ENCODE data around the gene RASSF8. TPM values are rescaled to one million over a fixed set of nuclear protein-coding genes. Genes with fewer than 3 reads are reported as not detected.
"Not testable (repeated sequence)": the region's sequence is repeated elsewhere in the genome, so short reads cannot be mapped to it uniquely, and the experiment has no call there.

RASSF8 gene
- total RNA-seq, 1 donor from 2014 or later: 132 TPM

DNA sequence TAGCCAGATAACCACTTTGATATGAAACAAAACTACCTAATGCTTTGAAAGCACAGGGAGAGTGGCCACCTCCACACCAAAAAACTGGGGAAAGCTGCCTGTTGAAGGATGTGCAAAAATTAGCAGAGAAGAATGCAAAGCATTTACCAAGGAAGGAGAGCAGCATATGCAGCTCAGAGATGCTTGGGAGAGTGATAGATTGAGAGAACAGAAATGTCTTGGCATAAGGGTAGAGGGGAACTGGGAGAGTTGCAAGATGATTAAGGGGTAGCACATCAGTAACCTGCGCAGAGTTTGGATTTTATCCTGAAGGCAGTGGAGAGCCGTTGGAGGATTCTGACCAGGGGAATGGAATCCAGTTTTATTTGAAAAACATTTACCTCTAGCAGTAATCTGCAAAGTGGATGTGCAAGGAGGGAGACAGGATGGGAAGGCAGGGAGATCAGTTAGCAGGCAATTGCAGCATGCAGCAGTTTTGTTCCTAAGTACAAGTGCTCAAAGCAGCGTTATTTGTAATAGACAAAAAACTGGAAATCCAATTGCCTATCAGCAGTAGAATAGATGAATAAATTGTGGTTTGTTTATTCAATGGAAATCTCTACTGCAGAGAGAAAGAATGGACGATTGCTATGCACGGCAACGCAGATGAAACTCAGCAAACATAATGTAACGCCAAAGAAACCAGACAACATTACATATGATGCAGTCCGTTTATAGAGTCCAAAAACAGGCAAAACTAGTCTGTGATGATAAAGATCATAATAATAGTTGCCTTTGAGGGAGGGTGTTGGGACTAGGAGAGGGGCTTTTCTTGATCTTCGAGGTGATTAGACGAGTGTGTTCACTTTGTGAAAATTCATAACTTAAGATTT, 84.9 kb downstream of the RASSF8 start:
- DNase-seq (ENCODE audit: low spot score) (no peak), ATAC-seq (no peak)
- intact Hi-C loops (cut with DNase I): no loop called here

DNA sequence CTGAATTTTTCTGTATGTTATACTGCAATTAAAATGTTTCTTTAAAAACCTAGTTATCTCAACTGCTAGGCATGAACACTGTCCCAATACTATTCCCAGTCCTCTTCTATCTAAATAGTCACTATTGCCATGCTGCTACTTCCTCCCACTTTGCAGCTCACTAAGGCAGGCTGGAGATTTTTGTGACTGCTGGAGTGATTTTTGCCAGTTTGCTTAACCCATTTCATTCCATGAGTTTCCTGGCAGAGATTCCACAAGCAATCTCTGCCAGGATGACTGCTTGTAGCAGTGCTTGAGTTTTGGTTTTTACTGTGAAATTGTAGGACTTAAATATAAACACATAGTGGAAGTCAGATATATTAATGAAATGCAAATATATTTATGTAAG, 85.5 kb downstream of the RASSF8 start:
- ATAC-seq (no peak), DNase-seq (ENCODE audit: low spot score) (no peak)
- intact Hi-C loops (cut with DNase I): no loop called here

DNA sequence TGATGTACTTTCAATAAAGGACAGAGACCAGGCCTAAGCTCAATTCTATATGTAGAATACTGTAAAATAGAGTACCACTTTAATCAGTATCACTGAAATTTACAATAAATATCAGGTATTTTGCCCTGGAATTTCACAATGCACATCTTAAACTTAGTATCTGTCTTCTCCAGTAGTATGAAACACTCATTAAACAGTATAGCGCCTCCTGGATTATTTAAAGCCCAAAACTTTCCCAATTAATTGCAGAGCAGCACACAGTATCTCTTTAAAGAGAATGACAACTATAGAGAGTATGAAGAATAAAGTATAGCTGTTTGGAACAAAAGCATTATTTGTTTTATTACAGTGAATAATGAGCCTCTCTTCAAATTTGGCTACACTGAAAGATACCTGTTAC, 86.1 kb downstream of the RASSF8 start:
- DNase-seq (ENCODE audit: low spot score) (no peak), ATAC-seq (no peak)
- intact Hi-C loops (cut with DNase I): no loop called here

DNA sequence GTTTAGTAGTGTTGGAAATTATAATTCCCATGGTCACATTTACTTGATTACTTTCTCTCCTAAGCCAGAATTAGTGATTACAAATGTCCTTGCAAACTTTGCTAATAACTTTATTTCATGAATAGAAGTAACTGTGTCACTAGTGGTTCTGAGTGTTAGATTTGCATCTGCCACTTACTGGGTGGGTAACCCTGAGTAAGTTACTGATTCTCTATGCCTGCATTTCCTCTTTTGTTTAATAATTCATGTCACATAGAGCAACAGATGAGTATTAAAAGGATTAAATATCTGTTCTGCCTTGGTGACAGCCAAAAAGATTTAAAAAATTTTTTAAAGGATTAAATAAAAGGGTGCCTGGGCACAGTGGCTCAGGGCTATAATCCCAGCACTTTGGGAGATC, 87.7 kb downstream of the RASSF8 start:
- intact Hi-C loops (cut with DNase I): no loop called here
- ATAC-seq (no peak), DNase-seq (ENCODE audit: low spot score) (no peak)

DNA sequence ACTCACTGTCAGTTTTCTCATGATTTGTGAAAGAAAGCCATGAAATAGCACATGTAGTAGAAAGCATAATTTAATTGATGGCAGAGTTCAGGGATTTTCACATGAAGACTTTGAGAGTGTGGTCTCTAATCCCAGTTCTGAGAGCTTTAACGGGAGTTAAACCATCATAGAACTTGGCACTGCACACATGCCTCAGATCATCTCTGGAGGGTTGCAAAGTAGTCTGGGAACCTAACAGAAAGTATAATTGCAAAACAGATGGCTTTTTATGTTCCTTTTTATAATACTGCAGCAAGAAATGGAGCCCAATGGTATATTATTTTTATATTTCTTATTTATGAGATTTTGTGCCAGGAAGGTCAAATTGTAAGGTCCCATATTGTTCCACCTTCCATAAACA, 88.4 kb downstream of the RASSF8 start:
- intact Hi-C loops (cut with DNase I): no loop called here
- ATAC-seq: peak; percentile 66
- DNase-seq (ENCODE audit: low spot score): no peak

DNA sequence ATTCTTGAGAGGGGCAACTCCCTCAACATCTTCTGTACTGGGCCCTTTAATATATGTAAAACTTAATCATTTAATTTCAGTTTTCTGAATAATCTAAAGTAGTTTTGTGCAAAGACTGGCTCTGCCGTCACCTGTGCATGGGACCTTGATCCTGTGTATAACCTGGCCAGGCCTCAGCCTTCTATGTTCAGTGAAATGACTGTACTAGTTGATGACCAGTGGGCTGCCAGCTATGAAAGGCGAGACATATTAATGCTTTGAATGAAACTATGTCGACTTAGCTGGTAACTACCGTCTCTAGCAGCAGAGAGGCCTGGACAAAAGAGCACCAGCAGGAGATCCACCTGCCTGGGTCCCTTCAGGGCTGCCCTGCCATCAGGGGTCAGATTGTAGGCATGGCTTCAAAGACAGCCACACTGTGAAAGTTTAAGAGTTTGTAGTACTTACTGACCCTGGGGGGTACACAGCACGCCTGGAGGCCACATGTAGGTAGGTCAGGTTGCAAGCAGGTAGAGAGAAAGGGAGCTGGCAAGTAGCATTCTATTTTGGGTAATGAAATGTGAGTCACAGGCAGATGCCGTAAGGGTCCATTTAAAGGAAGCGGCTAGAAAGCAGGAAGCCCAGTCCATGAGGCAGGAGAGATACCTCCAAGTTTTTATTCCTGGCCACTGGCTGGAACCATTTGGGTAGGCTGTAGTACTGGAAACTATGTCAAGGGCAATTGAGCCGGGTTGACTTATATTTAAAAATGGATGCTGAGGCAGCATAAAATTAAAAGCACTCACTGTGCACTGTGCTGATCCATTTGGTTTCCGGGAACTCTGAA, 89.1 kb downstream of the RASSF8 start:
- no peak for DNase-seq (ENCODE audit: low spot score)
- intact Hi-C loops (cut with DNase I): no loop called here
- ATAC-seq: no peak

DNA sequence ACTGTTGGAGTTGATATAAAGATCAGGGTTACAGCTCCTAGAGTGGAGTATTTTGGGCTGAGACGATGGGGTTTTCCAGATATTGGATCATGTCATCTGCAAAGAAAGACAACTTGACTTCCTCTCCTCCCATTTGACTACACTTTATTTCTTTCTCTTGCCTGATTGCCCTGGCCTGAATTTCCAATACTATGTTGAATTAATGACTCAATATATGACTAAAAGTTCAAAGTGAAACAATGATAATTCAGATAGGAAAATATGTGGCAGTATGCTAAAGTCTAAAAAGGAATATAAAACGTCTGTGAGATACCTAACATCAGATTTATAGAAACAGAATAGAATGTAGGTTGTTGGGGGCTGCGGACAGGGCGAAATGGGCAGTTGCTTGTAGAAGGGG, 94.2 kb downstream of the RASSF8 start:
- no peak for ATAC-seq
- intact Hi-C loops (cut with DNase I): no loop called here
- DNase-seq (ENCODE audit: low spot score): no peak

DNA sequence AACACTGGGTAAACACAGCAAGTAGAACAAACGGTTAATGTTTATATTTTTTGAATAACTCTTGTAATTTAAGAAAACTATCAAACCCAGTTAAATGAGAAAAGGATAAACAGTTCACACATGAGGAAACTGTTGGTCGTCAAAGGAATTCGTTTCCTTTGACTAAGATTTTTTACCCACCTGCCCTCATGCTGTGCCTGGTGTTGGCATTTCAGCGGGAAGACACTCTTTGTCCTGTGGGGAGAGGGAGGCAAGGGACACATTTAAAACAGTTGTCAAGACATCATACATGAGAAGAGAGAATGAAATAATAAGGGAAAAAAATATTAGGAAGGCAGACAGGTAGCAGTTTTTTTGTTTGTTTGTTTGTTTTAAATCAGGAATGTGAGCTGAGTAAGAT, 95.9 kb downstream of the RASSF8 start:
- no peak for DNase-seq (ENCODE audit: low spot score)
- intact Hi-C loops (cut with DNase I): no loop called here
- ATAC-seq: no peak

DNA sequence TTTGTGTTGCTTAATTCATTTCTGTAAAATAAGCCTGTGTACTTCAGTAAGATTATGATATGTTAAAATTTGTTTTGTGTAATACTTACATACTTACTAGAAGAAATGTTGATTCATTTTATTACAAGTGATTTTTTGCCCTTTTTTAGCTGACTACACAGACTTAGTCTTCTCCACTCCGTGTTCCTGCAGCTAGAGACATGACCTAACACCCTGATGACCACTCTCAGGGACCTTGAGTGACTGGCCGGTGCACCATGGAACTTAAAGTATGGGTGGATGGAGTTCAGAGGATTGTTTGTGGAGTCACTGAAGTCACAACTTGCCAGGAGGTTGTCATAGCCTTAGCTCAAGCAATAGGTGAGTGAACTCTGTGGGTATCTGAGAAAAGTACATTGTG, 96.6 kb downstream of the RASSF8 start:
- ATAC-seq (no peak), DNase-seq (ENCODE audit: low spot score) (no peak)
- intact Hi-C loops (cut with DNase I): no loop called here

DNA sequence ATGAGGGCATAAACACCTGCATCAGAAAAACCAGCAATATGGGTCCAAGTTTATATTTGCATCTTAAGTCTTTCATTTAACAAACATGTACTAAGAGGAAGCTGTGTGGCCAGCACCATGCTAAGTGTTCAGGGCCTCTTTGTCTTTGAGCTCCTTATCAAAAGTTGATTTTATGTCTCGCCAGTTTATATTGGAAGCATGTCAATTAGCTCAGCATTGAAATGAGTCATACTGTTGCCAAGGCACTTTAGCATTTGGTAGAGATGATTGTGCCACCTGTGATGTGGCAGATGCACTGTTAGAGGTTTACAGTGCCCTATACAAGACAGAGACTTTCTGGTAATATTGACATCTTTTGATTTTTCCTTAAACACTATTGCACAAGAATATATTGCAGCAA, 97.9 kb downstream of the RASSF8 start:
- ATAC-seq: no peak
- intact Hi-C loops (cut with DNase I): no loop called here
- no peak for DNase-seq (ENCODE audit: low spot score)

DNA sequence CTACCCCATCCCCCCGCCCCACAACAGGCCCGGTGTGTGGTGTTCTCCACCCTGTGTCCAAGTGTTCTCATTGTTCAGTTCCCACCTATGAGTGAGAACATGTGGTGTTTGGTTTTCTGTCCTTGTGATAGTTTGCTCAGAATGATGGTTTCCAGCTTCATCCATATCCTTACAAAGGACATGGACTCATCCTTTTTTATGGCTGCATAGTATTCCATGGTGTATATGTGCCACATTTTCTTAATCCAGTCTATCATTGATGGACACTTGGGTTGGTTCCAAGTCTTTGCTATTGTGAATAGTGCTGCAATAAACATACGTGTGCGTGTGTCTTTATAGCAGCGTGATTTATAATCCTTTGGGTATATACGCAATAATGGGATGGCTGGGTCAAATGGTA, 98.8 kb downstream of the RASSF8 start:
- intact Hi-C loops (cut with DNase I); ATAC-seq; DNase-seq (ENCODE audit: low spot score): not testable (repeated sequence)

DNA sequence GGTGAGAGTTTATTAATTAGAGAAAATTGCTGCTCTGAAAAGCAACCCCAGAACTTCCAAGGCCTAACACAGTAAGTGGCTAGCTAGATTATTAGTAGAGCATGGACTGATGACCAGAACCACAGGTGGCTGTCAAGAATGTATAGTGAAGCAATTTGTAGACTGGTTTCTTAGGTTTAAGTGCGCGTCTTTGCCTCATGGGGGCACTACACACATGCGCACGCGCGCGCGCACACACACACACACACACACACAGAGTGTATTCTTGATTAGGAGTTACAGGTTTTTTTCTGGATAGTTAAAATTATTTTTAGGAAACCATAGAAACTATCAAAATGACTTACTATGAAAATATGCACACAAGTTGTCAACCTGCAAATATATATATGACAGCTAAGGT, 99.8 kb downstream of the RASSF8 start:
- intact Hi-C loops (cut with DNase I): no loop called here

DNA sequence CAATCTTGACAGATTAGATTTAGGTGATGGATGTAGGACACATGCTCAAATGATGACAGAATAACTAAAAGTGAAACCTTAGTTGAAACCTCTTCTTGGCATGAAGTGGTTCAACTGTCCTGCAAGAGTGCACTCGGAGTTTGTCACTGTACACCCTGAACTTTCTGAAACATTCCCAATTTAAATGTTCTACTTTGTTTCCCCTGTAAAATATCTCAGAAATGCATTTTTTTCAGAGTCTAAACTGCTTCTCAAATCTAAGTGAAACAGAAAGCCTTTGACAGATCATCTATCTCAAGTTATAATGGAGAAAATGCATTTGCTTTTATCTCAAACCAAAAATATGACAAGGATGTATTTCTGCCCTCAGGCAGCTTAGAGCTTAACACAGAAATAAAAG, 100.3 kb downstream of the RASSF8 start:
- ATAC-seq (no peak), DNase-seq (ENCODE audit: low spot score) (no peak)
- intact Hi-C loops (cut with DNase I): no loop called here

More for the DNA sequence above, 99.8 kb downstream of the RASSF8 start:
- no peak for DNase-seq (ENCODE audit: low spot score)
- no peak for ATAC-seq

DNA sequence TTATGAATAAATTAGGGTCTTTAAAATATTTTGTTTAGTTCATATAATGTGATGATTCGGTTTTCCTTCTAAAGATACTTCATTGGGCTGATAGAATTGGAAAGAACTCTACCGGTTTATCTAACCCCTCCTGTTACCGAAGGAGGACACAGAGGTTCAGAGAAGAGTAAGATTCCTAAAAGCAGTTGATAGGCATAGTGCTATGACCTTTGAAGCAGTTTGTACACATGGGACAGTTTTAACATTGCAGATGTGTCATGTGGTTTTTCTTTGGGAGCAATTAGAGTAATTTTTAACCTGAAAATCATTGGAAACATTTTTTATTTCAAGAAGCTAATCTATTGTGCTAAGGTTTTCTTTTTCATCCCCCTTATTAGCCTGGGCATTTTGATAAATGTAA, 103.5 kb downstream of the RASSF8 start:
- DNase-seq (ENCODE audit: low spot score) (no peak), ATAC-seq (no peak)
- intact Hi-C loops (cut with DNase I): no loop called here

DNA sequence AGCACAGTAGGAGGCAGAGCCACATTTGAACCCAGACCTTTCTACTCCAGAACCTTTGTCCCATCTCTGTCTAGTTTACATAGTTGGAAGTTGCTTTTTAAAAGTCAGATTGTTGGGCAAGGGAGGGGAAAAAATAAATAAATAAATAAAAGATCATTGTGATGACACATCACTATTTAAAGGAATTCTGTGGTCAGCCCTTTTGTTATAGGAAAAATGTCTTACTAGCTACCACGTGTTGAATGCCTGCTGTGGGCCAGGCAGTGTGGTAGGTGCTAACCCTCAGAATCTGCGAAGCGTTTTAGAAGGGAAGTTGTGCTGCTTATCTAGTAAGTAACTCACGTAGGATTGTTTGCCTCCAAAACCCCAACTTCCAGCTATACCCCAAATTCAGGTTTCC, 104.1 kb downstream of the RASSF8 start:
- intact Hi-C loops (cut with DNase I): no loop called here

DNA sequence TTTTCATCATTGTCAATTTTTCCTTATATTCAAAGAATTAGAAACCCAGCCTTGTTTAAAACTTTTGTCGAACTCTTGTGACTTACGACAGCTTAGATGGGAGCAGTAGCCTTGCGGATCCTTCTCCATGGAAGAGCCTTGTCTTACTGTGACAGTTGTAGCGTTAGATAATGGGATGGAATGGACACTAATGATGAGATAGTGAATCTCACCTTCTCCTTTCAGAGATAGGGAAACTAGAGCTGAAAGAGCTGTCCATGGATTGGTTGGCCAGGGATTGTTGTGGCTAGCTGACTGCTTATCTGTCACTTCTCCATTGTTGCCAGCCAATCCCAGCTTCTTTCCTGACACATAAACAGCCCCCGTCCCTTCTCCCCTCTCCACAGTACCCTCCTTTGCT, 107.0 kb downstream of the RASSF8 start:
- no peak for DNase-seq (ENCODE audit: low spot score)
- intact Hi-C loops (cut with DNase I): no loop called here
- ATAC-seq: no peak

More for the DNA sequence above, 104.1 kb downstream of the RASSF8 start:
- no peak for ATAC-seq
- DNase-seq (ENCODE audit: low spot score): no peak

DNA sequence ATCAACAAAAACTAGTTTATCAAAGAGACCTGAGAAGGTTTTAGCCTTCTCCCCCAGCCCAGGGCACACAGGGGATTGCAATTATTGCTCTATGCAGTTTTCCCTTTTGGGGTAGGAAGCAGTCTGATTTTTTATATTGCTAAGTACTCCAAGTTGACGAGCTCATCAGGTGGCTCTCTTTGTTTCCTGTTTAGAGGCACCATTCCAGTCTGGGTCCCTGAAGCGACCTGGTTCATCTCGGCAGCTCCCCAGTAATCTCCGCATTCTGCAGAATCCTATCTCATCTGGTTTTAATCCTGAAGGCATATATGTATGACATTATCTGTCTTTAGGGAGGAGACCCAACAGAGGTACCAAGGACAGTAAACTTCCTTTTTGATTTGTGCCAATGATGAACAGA, 110.0 kb downstream of the RASSF8 start:
- no peak for ATAC-seq
- no peak for DNase-seq (ENCODE audit: low spot score)
- intact Hi-C loops (cut with DNase I): no loop called here

DNA sequence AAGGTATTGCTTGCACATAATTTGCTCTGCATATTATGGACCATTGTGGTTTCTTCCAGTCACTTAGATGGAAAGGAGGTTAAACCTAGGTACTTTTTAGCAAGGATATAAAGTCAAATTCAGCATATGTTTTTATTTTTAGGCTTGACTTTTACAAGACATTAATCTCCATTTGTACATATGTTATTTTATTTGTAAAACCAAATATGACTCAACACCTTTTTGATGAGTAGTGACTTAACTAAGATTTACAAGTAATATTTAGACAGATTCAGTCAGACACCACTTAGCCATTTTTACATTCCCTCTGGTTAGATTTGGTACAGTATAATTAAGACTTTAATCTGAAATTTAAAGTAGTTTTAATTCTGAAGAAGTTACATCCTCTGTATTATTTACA, 111.3 kb downstream of the RASSF8 start:
- intact Hi-C loops (cut with DNase I): no loop called here

DNA sequence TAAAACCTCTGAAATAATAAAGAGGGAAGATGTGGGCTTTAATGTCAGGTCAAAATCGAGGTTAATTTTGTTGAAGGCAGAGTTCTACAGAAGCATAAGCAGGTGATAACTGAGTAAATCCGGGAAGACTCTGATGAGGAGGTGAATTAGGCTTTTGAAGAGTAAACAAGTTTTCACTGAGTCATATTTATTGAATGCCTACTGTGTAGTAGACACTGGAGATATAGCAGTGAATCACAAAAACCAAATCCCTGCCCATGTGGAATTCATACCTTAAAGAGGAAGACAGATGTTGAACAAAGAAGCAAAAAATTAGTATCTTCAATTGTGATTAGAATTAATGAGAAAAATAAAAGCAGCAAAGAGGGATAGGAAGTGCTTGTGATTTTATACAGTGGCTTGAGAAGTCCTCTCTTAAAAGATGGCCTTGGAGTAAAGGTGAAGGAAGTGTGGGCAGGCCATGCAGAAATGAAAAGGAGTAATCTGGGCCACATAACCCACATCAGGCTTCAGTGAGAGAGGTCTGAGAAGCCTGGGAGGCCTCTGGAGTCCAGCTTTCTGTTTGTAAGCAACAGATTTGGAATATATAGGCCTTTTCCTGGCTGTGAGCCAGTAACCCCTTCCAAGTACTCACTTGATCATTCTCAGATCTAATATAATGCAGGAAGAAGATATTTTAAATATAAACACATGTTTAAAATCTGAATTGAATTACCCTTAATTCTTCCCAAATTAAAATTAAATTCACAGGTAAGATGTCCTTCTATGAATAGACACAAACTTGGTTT, 119.6 kb downstream of the RASSF8 start:
- no peak for ATAC-seq
- intact Hi-C loops (cut with DNase I): no loop called here
- no peak for DNase-seq (ENCODE audit: low spot score)

More for the DNA sequence above, 111.3 kb downstream of the RASSF8 start:
- ATAC-seq (no peak), DNase-seq (ENCODE audit: low spot score) (no peak)

DNA sequence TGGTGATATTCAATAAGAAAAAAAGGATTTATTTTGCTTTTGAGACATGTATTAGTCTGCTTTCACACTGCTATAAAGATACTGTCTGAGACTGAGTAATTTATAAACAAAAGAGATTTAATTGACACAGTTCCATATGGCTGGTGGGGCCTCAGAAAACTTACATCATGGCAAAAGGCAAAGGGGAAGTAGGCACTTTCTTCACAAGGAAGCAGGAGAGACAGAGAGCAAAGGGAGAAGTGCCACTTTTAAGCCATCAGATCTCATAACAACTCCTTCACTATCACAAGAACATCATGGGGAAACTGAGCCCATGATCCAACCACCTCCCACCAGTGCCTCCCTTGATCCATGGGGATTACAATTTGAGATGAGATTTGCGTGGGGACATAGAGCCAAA, 122.4 kb downstream of the RASSF8 start:
- intact Hi-C loops (cut with DNase I): no loop called here
- DNase-seq (ENCODE audit: low spot score) (no peak), ATAC-seq (no peak)

All from sciatic nerve (tissue), 2 donors.